DOHH2 (cell line): ENCODE data around the gene TMEM168.

Experiments
- EZH2phosphoT487 ChIP-seq: fragments of 200-600 bp; sonication (generic); IDR thresholded peaks from 2 replicates; pipeline ENCODE4 v1.6.1; 2017; ENCODE audit warnings: borderline replicate concordance, mild to moderate bottlenecking, antibody characterized with exemption, low read length, moderate library complexity, mixed read lengths
- TF ChIP-seq, protein P1 (sequence below): fragments of 200-600 bp; sonication (generic); IDR thresholded peaks from one replicate; pipeline ENCODE4 v1.5.1; 2014; ENCODE audit warnings: antibody characterized with exemption, mild to moderate bottlenecking, low read depth, low read length; ENCODE audit not compliant: poor library complexity, severe bottlenecking

DNA sequence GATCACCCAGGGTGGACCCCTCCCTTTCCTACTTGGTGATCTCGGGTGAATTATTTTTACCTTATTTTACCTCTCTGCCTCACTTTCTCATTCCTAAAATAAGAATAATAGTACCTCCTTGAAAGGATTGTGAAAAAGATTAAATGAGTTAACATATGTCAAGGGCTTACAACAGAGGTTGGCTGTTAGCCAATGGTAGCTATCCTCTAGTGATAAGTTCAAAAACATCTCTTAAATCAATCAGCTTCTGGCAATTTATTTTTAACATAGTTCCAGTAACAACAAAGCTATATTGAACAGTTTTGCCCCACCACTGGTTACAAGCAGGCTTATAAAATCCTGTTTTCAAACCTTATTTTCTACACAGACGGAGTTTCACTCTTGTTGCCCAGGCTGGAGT, 45.4 kb downstream of the TMEM168 start:
- TF ChIP-seq, protein P1, sequence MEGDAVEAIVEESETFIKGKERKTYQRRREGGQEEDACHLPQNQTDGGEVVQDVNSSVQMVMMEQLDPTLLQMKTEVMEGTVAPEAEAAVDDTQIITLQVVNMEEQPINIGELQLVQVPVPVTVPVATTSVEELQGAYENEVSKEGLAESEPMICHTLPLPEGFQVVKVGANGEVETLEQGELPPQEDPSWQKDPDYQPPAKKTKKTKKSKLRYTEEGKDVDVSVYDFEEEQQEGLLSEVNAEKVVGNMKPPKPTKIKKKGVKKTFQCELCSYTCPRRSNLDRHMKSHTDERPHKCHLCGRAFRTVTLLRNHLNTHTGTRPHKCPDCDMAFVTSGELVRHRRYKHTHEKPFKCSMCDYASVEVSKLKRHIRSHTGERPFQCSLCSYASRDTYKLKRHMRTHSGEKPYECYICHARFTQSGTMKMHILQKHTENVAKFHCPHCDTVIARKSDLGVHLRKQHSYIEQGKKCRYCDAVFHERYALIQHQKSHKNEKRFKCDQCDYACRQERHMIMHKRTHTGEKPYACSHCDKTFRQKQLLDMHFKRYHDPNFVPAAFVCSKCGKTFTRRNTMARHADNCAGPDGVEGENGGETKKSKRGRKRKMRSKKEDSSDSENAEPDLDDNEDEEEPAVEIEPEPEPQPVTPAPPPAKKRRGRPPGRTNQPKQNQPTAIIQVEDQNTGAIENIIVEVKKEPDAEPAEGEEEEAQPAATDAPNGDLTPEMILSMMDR: no peak
- no peak for TF ChIP-seq EZH2phosphoT487
